T-cell (primary cell): Measurements from ENCODE around the gene SMPD3. TPM values are rescaled to one million over a fixed set of nuclear protein-coding genes. Genes with fewer than 3 reads are reported as not detected.

Experiments used
- ATAC-seq, 4 experiments: fragments of 200-7000 bp in 3 of 4; fragments of 150-1000 bp in 1 of 4; cut with Tn5 transposase; replicated peaks in 1 of 4; 1 replicate in 3 of 4; 2 replicates in 1 of 4; pipeline ENCODE4 v1.10.0; 2021; ENCODE audit warnings: moderate library complexity in 3 of 4, mild to moderate bottlenecking in 2 of 4, moderate number of reproducible peaks in 1 of 4
- CTCF ChIA-PET, 2 donors: fragments of 300-600 bp; sonication (Branson Sonifier 250); formaldehyde crosslinking; loops; one replicate each; lab custom pipeline; 2022; ENCODE audit warnings: antibody characterized with exemption in 2 of 2; lab: Charles Lee
- POLR2A ChIA-PET, 2 donors: fragments of 300-600 bp; sonication (Branson Sonifier 250); formaldehyde crosslinking; loops; one replicate each; lab custom pipeline; 2022; ENCODE audit warnings: antibody characterized with exemption in 2 of 2; lab: Charles Lee
- DNase-seq, 35 experiments: peaks; one replicate each; pipeline versions ENCODE4 v3.0.0 to v3.0.0-alpha.2; 2013 to 2023
- H3K27ac ChIP-seq: one replicate; pipeline ENCODE4 v1.5.1; 2013; ENCODE audit warnings: low read length
- H3K27me3 ChIP-seq, 2 experiments: replicated peaks in 1 of 2; 1 replicate in 1 of 2; 2 replicates in 1 of 2; pipeline versions ENCODE4 v1.6.1 to v1.7.0; 2013; ENCODE audit warnings: low read length in 1 of 2, mixed read lengths in 1 of 2; ENCODE audit not compliant: control insufficient read depth in 2 of 2, insufficient read depth in 2 of 2; ENCODE audit errors: extremely low read depth in 1 of 2
- H3K36me3 ChIP-seq, 2 donors: 1 replicate in 1 of 2; 2 replicates in 1 of 2; pipeline versions ENCODE4 v1.6.1 to v1.7.0; 2013; ENCODE audit warnings: low read length in 1 of 2; ENCODE audit not compliant: control insufficient read depth in 2 of 2, insufficient read depth in 1 of 2; ENCODE audit errors: extremely low read depth in 1 of 2
- H3K4me1 ChIP-seq, 2 experiments: 1 replicate in 1 of 2; 2 replicates in 1 of 2; pipeline versions ENCODE4 v1.6.1 to v1.7.0; 2013; ENCODE audit warnings: low read length in 2 of 2, mixed read lengths in 1 of 2; ENCODE audit not compliant: insufficient read depth in 2 of 2, control insufficient read depth in 1 of 2; ENCODE audit errors: extremely low read depth in 1 of 2
- H3K4me3 ChIP-seq, 2 donors: 1 replicate in 1 of 2; 2 replicates in 1 of 2; pipeline versions ENCODE4 v1.5.1 to v1.7.0; 2013; ENCODE audit warnings: mild to moderate bottlenecking in 2 of 2, low read length in 1 of 2, moderate library complexity in 1 of 2; ENCODE audit not compliant: control insufficient read depth in 1 of 2; ENCODE audit errors: extremely low read depth in 1 of 2
- H3K9me3 ChIP-seq: 2 replicates; pipeline ENCODE4 v1.7.0; 2013
- H3K27ac Mint-ChIP-seq, 2 donors: one replicate each; pipeline ENCODE4 v1.8.0; 2020 to 2021; ENCODE audit warnings: mild to moderate bottlenecking in 2 of 2, mixed read lengths in 2 of 2
- H3K27me3 Mint-ChIP-seq, 2 donors: one replicate each; pipeline ENCODE4 v1.8.0; 2021 to 2022; ENCODE audit warnings: mixed read lengths in 2 of 2
- H3K36me3 Mint-ChIP-seq: one replicate; pipeline ENCODE4 v1.8.0; 2021; ENCODE audit warnings: mixed read lengths
- H3K4me1 Mint-ChIP-seq, 3 donors: one replicate each; pipeline ENCODE4 v1.8.0; 2020 to 2022; ENCODE audit warnings: mixed read lengths in 3 of 3, mild to moderate bottlenecking in 1 of 3
- H3K4me3 Mint-ChIP-seq, 3 donors: one replicate each; pipeline ENCODE4 v1.8.0; 2020 to 2022; ENCODE audit warnings: mild to moderate bottlenecking in 3 of 3, mixed read lengths in 3 of 3, moderate library complexity in 3 of 3
- H3K9me3 Mint-ChIP-seq, 3 donors: one replicate each; pipeline ENCODE4 v1.8.0; 2020 to 2022; ENCODE audit warnings: mixed read lengths in 3 of 3
- WGBS: methylation state at CpG from one replicate; pipeline ENCODE4 v1.1.5; 2013; ENCODE audit warnings: missing lambda C conversion rate; ENCODE audit not compliant: insufficient coverage; 5-methylcytosine and 5-hydroxymethylcytosine counted together
- total RNA-seq, 35 experiments: library from RNA in 6 of 35; stranded (reverse) in 6 of 35; fragments of 120-200 nt in 1 of 35; gene quantifications; one replicate each; pipeline versions ENCODE4 v1.2.1 to v1.2.4 and lab custom pipeline; 2013 to 2026

SMPD3 gene
- total RNA-seq, 5 donors from 2014 or later (not counting 1 experiment from before 2014, with no cell fraction given): 0.93 to 2.3 (median 1.7) TPM

DNA sequence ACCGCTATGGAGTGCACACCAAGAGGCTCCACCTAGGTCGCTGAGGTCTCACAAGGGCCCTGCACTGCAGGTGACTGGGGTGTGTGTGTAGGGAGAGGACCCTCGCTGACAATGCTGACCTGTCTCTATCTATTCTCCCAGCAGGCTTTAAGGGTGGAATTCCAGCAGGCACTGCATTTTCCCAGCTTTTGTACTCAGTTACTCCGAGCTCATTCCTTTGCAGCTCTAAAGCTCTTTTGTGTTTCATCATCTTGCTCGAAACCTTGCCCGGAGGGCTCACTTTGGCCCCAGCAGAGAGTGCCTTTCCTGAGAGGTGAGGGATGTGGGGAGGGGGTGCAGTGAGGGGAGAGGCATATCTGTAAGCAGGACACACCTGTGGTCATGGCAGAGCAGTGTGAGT lies 39.3 kb downstream of the SMPD3 start:
- Histone ChIP-seq H3K27me3 (peaks cover 0 to 9% of the 10 kb centered on the region in 2 experiments), H3K27ac (no peak overlapping the region), H3K36me3 (no peaks in the 10 kb centered on the region), H3K4me1 (peaks cover 0 to 13% of the 10 kb centered on the region in 2 experiments), H3K4me3 (no peak overlapping the region), H3K9me3 (no peaks in the 10 kb centered on the region)
- POLR2A ChIA-PET: interaction anchor here in 1 of 2 donors (0.5 kb wide), 1 partner anchor 389 kb away, joined by 3 read pairs; no protein-coding TSS in a partner anchor
- no peaks in the 10 kb centered on the region for H3K27me3 Mint-ChIP-seq
- no peaks in the 10 kb centered on the region for H3K9me3 Mint-ChIP-seq
- CTCF ChIA-PET: interaction anchor here in 1 of 2 donors (1.4 kb wide), 1 partner anchor 12 kb away, joined by 4 read pairs; no protein-coding TSS in a partner anchor
- H3K4me3 Mint-ChIP-seq: no peak overlapping the region
- H3K4me1 Mint-ChIP-seq: peaks cover 5 to 12% (median 9%) of the 10 kb centered on the region in 3 donors
- DNase-seq: no peak
- 100% methylated on average over 2 of the region's 6 CpGs for WGBS
- H3K27ac Mint-ChIP-seq: no peak overlapping the region
- no peaks in the 10 kb centered on the region for H3K36me3 Mint-ChIP-seq
- no peak for ATAC-seq

GRCh38 chr16:68408428-68408827 lies 39.9 kb downstream of the SMPD3 start:
- ChIA-PET POLR2A (no interaction called here), CTCF (interaction anchor here in 1 of 2 donors (1.4 kb wide), 1 partner anchor 12 kb away, joined by 4 read pairs; no protein-coding TSS in a partner anchor)
- Histone ChIP-seq H3K27ac (no peak overlapping the region), H3K4me3 (no peak overlapping the region), H3K36me3 (no peaks in the 10 kb centered on the region), H3K4me1 (peaks cover 0 to 13% of the 10 kb centered on the region in 2 experiments), H3K9me3 (no peaks in the 10 kb centered on the region), H3K27me3 (peaks cover 0 to 9% of the 10 kb centered on the region in 2 experiments)
- ATAC-seq: no peak
- H3K27ac Mint-ChIP-seq: no peak overlapping the region
- H3K4me1 Mint-ChIP-seq: peaks cover 5 to 12% (median 8%) of the 10 kb centered on the region in 3 donors
- 71% methylated on average over 1 of the region's 1 CpG for WGBS
- DNase-seq: no peak
- no peaks in the 10 kb centered on the region for H3K9me3 Mint-ChIP-seq
- no peak overlapping the region for H3K4me3 Mint-ChIP-seq
- H3K36me3 Mint-ChIP-seq: no peaks in the 10 kb centered on the region
- H3K27me3 Mint-ChIP-seq: no peaks in the 10 kb centered on the region

DNA sequence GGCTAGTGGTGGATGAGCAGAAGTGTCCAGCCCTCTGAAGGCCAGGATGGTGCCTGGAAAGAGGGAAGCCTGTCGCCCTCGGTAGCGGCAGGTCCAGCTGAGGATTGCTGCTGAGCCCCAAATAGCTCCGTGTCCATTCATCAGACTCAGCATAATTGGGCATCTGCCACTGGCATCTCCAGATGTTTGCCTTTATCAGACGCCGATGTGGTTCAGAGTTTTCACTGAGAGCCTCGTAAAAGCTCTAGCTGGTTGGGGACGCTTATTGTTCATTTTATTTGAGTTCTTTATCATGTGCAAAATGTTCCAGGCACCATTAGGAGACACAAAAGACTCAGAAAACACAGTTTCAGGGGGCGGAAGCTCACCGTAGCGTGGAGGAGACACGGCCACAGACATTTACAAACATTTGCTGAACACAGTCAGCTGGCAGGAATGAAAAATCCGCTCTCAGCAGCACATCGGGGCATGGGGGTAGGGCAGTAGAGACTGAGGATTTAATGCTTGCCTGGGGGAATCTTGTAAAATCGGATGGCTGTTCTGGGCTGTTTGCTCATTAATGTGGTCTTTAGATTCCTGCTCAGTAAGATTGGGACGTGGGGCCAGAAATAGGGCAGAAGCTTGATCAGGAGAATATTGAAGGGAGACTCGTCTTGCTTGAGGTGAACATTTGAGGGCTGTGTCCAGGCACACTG lies 41.7 kb downstream of the SMPD3 start:
- Histone ChIP-seq H3K36me3 (no peaks in the 10 kb centered on the region), H3K4me3 (no peak overlapping the region), H3K27ac (no peak overlapping the region), H3K27me3 (peaks cover 0 to 9% of the 10 kb centered on the region in 2 experiments), H3K4me1 (peaks cover 0 to 11% of the 10 kb centered on the region in 2 experiments), H3K9me3 (no peaks in the 10 kb centered on the region)
- Mint-ChIP-seq H3K27me3 (no peaks in the 10 kb centered on the region), H3K27ac (no peak overlapping the region), H3K9me3 (no peaks in the 10 kb centered on the region), H3K4me3 (no peak overlapping the region), H3K4me1 (peaks cover 9 to 15% (median 11%) of the 10 kb centered on the region in 3 donors), H3K36me3 (no peaks in the 10 kb centered on the region)
- no peak for DNase-seq
- WGBS: 91% methylated on average over 14 of the region's 17 CpGs
- POLR2A ChIA-PET: no interaction called here
- CTCF ChIA-PET: interaction anchor here in 1 of 2 donors (1.0 kb wide), 1 partner anchor 8 kb away, joined by 4 read pairs; no protein-coding TSS in a partner anchor
- ATAC-seq: no peak

GRCh38 chr16:68404736-68405345 lies 43.5 kb downstream of the SMPD3 start:
- ChIA-PET CTCF (no interaction called here), POLR2A (no interaction called here)
- Histone ChIP-seq H3K9me3 (no peaks in the 10 kb centered on the region), H3K27me3 (peaks cover 0 to 5% of the 10 kb centered on the region in 2 experiments), H3K4me1 (peaks cover 0 to 13% of the 10 kb centered on the region in 2 experiments), H3K36me3 (no peaks in the 10 kb centered on the region), H3K27ac (no peak overlapping the region), H3K4me3 (no peak overlapping the region)
- Mint-ChIP-seq H3K9me3 (no peaks in the 10 kb centered on the region), H3K4me1 (peaks cover 17 to 19% (median 19%) of the 10 kb centered on the region in 3 donors), H3K4me3 (no peak overlapping the region), H3K27me3 (no peaks in the 10 kb centered on the region), H3K36me3 (no peaks in the 10 kb centered on the region), H3K27ac (no peak overlapping the region)
- ATAC-seq (no peak), DNase-seq (no peak)
- WGBS: 80% methylated on average over 8 of the region's 8 CpGs

- no peaks in the 10 kb centered on the region for H3K27me3 Mint-ChIP-seq
- Histone ChIP-seq H3K4me1 (peaks cover 0 to 16% of the 10 kb centered on the region in 2 experiments), H3K9me3 (no peaks in the 10 kb centered on the region), H3K27ac (no peak overlapping the region), H3K4me3 (no peak overlapping the region), H3K36me3 (no peaks in the 10 kb centered on the region), H3K27me3 (peaks cover 0 to 5% of the 10 kb centered on the region in 2 experiments)
- no peaks in the 10 kb centered on the region for H3K9me3 Mint-ChIP-seq
- DNase-seq (no peak), ATAC-seq (no peak)
- ChIA-PET CTCF (no interaction called here), POLR2A (interaction anchor here in 1 of 2 donors (0.6 kb wide), 1 partner anchor 36 kb away, joined by 4 read pairs; no protein-coding TSS in a partner anchor)
- H3K4me1 Mint-ChIP-seq: peaks cover 17 to 22% (median 20%) of the 10 kb centered on the region in 3 donors
- no peak overlapping the region for H3K27ac Mint-ChIP-seq
- WGBS: 100% methylated on average over 1 of the region's 3 CpGs
- H3K4me3 Mint-ChIP-seq: no peak overlapping the region
- no peaks in the 10 kb centered on the region for H3K36me3 Mint-ChIP-seq
These were observed 44.6 kb downstream of the SMPD3 start for GRCh38 chr16:68403704-68404103.

DNA sequence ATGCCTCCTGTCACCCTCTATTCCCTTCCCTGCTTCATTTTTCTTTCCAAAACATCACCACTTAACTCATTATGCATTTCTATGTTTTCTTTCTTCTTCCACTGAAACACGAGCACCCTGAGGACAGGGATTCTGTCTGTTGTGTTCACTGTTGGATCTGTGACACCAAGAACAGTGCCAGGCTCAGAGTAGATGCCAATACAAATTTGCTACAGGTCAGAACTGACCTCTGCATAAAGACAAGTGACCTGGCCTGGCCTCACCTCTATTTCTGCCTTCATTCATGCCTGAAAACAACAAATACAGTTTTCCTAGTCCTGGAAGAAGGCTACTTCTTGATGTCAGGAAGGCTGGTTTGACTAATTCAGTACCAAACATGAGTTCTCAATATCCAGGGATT lies 45.1 kb downstream of the SMPD3 start:
- Mint-ChIP-seq H3K4me3 (no peak overlapping the region), H3K27ac (peak overlapping the region in 1 of 2 donors; percentile 11)
- POLR2A ChIA-PET: no interaction called here

More for the DNA sequence above, 45.1 kb downstream of the SMPD3 start:
- no peak for DNase-seq
- Histone ChIP-seq H3K9me3 (no peaks in the 10 kb centered on the region), H3K4me3 (no peak overlapping the region), H3K36me3 (no peaks in the 10 kb centered on the region), H3K27ac (no peak overlapping the region), H3K27me3 (peaks cover 0 to 5% of the 10 kb centered on the region in 2 experiments), H3K4me1 (peaks cover 0 to 16% of the 10 kb centered on the region in 2 experiments)
- Mint-ChIP-seq H3K36me3 (no peaks in the 10 kb centered on the region), H3K4me1 (peaks cover 17 to 22% (median 20%) of the 10 kb centered on the region in 3 donors), H3K9me3 (no peaks in the 10 kb centered on the region), H3K27me3 (no peaks in the 10 kb centered on the region)
- 44% methylated on average over 1 of the region's 1 CpG for WGBS
- no peak for ATAC-seq
- CTCF ChIA-PET: interaction anchor here (0.6 kb wide), 2 partner anchors 12 to 1015 kb away, joined by 3 read pairs; no protein-coding TSS in a partner anchor
